ENCODE results near the gene PERCC1. TPM values are rescaled to one million over a fixed set of nuclear protein-coding genes. Genes with fewer than 3 reads are reported as not detected.

Gene PERCC1
- total RNA-seq: 1 to 10 TPM in 1 of 2 experiments, under 1 TPM in 1; 0.57 to 1.2 TPM

DNA sequence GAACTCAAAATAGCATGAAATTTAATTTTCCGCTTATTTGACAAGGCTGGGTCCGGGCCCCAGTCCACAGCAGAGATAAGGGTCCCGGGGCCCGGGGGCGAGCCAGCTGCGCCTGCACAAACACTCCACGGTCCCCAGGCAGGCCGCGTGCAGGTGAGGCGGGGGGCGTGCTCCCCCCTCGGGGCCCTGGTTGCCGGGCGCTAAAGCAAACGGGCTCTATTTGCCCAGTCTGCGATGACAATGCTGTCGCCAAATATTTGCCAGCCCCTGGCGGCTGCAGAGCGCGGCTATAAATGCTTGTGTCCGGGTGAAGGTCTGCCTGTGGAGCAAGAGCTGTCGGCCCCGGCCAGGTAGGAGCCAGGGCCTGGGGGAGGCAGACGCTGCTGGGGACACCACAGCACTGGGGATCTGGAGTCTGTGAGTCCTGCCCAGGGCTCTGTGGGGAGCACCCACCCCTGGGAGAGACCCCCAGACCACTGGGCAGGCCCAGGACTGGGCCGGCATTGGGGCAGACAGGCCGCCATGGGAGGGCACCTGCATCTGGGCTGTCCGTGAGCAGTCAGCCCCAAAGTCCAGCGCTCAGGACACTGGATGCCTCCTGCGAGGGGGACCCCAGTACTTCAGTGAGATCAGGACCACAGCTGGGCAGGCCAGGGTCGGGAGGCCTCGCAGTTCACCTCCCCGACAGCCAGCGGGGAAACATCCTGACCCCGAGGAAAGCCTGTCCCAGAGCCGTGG lies at the start of gene PERCC1:
Gene PERCC1, plus strand, starts transcription at position 320 of the 738 bp plus-strand sequence. CDS start 1,516 bp downstream, outside the sequence.
- no peak for DNase-seq
- Mint-ChIP-seq H3K9me3 (no peaks in the 10 kb centered on the region), H3K27ac (peak within 1 kb of the TSS; percentile 85), H3K36me3 (no peaks in the 10 kb centered on the region), H3K4me3 (peak within 1 kb of the TSS; percentile 71), H3K27me3 (no peaks in the 10 kb centered on the region), H3K4me1 (no peaks in the 10 kb centered on the region)
- POLR2A ChIA-PET: interaction anchor here (3.0 kb wide), 1 partner anchor 10 kb away, joined by 18 read pairs; the partner anchor contains the start of gene UQCC4
- ATAC-seq (ENCODE audit: low read depth): no peak

DNA sequence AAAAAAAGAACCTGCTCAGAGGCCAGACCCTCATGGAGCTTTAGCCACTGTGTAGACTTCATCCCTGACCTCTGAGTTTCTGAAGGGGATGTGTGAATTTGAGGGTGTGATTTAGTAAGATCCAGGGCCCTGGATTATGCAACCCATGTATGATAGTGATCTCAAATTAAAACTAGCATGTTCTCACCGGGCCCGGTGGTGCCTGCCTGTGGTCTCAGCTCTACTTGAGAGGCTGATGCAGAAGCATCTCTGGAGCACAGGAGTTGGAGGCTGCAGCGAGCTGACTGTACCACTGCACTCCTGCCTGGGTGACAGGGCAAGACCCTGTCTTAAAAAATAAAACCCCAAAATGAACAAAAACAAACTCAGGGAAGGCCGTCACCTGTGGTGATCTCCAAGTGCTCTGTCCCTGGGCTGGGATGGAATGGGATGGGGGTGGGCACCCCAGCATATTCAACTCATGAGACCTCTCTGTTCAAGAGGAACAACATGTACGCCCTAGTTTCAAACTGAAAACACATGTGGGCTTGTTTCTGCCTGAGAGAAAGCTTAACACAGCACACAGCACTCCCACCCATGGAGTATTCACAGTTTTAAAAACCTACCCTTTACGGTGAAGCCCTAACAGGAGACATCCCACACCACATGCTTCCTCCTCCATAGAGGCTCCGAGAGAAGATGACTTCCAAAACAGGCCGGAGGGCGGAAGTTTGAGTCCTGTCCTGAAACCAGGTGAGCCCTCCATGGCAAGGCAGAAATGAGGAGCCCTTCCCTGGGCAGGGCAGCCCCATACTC lies 49.1 kb upstream of the PERCC1 start:
- POLR2A ChIA-PET: interaction anchor here (1.1 kb wide), 1 partner anchor 39 kb away, joined by 3 read pairs; the partner anchor contains the start of gene UQCC4
- no peak for ATAC-seq (ENCODE audit: low read depth)
- DNase-seq: no peak
- H3K36me3 Mint-ChIP-seq: peaks cover 6% of the 10 kb centered on the region
- H3K4me3 Mint-ChIP-seq: no peak overlapping the region
- H3K4me1 Mint-ChIP-seq: peaks cover 13% of the 10 kb centered on the region
- H3K27ac Mint-ChIP-seq: no peak overlapping the region
- no peaks in the 10 kb centered on the region for H3K9me3 Mint-ChIP-seq
- no peaks in the 10 kb centered on the region for H3K27me3 Mint-ChIP-seq

DNA sequence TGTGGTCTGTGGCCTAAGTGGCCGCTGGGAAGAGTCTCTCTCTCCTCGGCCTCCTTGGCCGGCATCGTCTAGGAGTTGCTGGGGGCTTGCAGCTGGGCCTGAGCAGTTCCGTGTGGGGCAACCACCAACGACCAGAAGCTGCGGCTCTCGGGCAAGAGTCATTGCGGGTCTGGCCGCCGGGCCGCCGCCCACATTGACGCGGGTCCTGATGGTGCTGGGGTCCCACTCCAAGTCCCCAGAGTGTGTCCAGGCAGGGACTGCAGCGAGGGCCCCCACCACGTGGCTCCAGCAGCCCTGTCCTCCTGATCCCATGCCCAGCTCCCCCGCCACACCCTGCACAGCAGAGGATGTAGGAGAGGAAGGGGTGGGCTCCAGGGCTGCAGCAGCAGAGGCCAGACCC lies 47.3 kb upstream of the PERCC1 start:
- POLR2A ChIA-PET: no interaction called here
- ATAC-seq (ENCODE audit: low read depth): no peak
- Mint-ChIP-seq H3K27ac (no peak overlapping the region), H3K4me3 (no peak overlapping the region), H3K36me3 (peaks cover 6% of the 10 kb centered on the region), H3K9me3 (no peaks in the 10 kb centered on the region), H3K4me1 (peaks cover 6% of the 10 kb centered on the region), H3K27me3 (no peaks in the 10 kb centered on the region)
- DNase-seq: no peak

DNA sequence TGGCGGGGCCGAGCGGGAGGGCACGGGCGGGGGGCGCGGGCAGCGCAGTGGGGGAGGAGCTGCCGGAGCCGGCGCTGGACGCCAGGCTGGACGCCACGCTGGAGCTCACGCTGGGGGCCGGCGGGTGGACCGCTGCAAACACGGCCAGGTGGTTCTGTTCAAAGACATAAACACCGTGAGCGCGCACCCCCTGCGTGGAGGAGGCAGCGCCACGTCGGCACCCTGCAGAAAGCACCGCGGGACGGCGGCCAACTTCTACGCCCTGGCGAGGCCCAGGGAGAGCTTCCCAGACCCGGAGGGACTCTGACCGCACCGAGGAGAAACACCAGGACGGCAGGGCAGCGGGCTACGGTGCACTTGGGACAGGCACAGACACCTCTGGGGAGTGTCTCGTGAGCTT lies 45.6 kb upstream of the PERCC1 start:
- Mint-ChIP-seq H3K36me3 (peaks cover 7% of the 10 kb centered on the region), H3K27me3 (no peaks in the 10 kb centered on the region), H3K9me3 (no peaks in the 10 kb centered on the region), H3K4me1 (no peaks in the 10 kb centered on the region), H3K4me3 (no peak overlapping the region), H3K27ac (no peak overlapping the region)
- no peak for DNase-seq
- POLR2A ChIA-PET: no interaction called here
- ATAC-seq (ENCODE audit: low read depth): no peak

DNA sequence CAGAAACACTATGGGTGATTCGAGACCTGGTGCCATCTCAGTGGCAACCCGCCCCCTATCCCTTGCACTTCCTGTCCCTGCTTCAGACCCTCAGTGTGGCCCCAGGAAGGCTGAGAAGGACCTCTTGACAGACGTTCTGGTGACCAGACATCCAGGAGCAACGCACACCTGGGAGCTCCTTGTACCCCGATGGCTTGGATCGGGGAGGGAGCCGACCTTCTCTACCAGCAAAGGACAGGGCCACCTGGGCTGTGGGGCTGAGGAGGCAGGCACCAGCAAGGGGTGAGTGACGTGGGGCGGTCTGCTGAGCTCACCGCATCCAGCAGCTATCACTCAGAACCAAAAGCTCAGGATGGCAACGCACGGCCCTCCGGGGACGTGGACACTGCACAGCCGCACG lies 43.5 kb upstream of the PERCC1 start:
- ATAC-seq (ENCODE audit: low read depth): no peak
- no peak for DNase-seq
- Mint-ChIP-seq H3K27me3 (no peaks in the 10 kb centered on the region), H3K36me3 (peaks cover 7% of the 10 kb centered on the region), H3K4me3 (no peak overlapping the region), H3K4me1 (peaks cover 2% of the 10 kb centered on the region), H3K9me3 (no peaks in the 10 kb centered on the region), H3K27ac (no peak overlapping the region)
- POLR2A ChIA-PET: no interaction called here

DNA sequence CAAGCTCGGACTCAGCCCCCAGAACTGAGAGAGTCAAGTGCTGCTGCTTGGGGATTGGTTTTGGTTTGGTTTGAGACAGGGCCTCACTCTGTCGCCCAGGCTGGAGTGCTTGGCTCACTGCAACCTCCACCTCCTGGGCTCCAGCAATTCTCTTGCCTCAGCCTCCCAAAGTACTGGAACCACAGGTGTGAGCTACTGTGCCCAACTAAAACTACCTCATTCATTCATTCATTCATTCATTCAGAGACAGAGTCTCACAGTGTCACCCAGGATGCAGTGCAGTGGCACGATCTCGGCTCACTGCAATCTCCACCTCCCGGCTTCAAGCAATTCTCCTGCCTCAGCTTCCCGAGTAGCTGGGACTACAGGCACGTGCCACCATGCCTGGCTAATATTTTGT lies 41.1 kb upstream of the PERCC1 start:
- no peaks in the 10 kb centered on the region for H3K9me3 Mint-ChIP-seq
- peaks cover 2% of the 10 kb centered on the region for H3K4me1 Mint-ChIP-seq
- no peak overlapping the region for H3K27ac Mint-ChIP-seq
- H3K36me3 Mint-ChIP-seq: peaks cover 7% of the 10 kb centered on the region
- ATAC-seq (ENCODE audit: low read depth) (no peak), DNase-seq (no peak)
- no peak overlapping the region for H3K4me3 Mint-ChIP-seq
- POLR2A ChIA-PET: no interaction called here
- no peaks in the 10 kb centered on the region for H3K27me3 Mint-ChIP-seq

DNA sequence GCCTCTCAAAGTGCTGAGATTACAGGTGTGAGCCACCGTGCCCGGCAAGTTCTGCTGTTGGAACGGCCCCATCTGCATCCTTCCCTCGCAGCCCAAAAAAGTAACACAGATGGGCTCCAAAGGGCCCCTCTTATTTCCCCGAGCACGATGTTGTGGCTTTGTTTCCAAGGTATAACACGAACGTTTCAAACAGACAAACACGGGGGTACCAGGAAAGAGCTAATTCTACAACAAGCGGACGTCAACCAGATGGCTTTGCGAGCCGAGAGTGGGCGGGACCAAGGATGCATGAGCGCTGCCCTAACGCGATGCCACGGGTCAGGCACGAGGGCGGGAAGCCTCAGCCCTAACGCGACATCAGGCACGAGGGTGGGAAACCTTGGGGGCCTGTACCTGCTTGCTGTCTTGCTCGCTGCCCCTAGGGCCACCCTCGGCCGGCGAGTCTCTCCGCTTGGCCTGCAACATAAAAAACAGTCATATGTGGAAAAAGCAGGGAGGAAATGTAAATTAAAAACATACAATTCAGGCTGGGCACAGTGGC lies 40.6 kb upstream of the PERCC1 start:
- Mint-ChIP-seq H3K9me3 (no peaks in the 10 kb centered on the region), H3K36me3 (peaks cover 4% of the 10 kb centered on the region), H3K27ac (no peak overlapping the region), H3K27me3 (no peaks in the 10 kb centered on the region), H3K4me1 (peaks cover 2% of the 10 kb centered on the region), H3K4me3 (no peak overlapping the region)
- ATAC-seq (ENCODE audit: low read depth) (no peak), DNase-seq (no peak)
- POLR2A ChIA-PET: no interaction called here

DNA sequence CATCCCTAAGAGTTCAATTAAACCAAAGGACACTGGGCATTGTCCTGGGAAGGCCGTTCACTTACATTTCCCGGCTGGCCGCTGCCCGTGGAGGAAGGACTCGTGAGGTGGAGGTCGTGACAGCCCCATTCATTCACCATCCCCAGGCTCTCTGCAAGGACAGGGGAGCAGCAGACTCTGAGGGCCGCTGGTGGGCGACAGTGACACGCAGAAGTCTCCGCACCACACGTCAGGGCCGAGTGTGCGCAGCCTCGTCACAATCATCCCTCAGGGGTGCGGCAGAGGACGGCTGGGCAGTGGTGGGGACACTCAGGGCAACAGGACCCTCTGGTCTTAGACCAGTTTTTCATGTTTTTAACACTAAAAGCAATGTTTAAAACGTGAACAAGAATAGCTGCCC lies 38.1 kb upstream of the PERCC1 start:
- H3K9me3 Mint-ChIP-seq: no peaks in the 10 kb centered on the region
- ATAC-seq (ENCODE audit: low read depth): no peak
- no peak overlapping the region for H3K27ac Mint-ChIP-seq

DNA sequence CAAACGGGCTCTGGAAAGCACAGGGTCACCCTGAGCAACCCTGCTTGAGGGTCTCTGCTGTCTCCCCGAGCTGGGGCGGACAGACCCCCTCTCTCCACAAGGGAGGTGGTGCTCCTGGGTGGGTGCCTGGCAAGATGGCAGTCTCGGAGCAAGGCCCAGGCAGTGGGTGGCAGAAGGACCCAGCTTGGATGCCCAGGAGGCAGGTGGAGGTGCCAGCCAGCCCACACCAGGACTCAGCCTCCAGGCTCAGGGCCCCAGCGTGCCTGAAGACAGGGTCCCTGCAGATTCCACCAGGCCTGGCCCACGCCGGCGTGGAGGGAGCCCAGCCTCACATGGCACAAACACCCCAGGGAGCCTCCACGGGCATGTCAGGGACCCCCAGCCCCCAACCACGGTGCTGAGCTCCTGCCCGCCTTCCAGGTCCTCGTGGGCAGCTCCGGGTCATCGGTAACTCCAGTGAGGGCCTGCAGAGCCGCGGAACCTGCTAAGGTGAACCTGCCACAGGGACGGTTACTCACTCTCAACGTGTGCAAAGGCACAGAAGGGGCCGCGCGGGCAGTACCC lies 37.2 kb upstream of the PERCC1 start:
- no peaks in the 10 kb centered on the region for H3K27me3 Mint-ChIP-seq
- no peak overlapping the region for H3K4me3 Mint-ChIP-seq
- DNase-seq (no peak), ATAC-seq (ENCODE audit: low read depth) (no peak)
- POLR2A ChIA-PET: no interaction called here
- peaks cover 4% of the 10 kb centered on the region for H3K36me3 Mint-ChIP-seq
- no peaks in the 10 kb centered on the region for H3K9me3 Mint-ChIP-seq
- H3K4me1 Mint-ChIP-seq: peaks cover 2% of the 10 kb centered on the region
- H3K27ac Mint-ChIP-seq: no peak overlapping the region

More for the DNA sequence above, 38.1 kb upstream of the PERCC1 start:
- H3K27me3 Mint-ChIP-seq: no peaks in the 10 kb centered on the region
- no peak overlapping the region for H3K4me3 Mint-ChIP-seq
- peaks cover 2% of the 10 kb centered on the region for H3K4me1 Mint-ChIP-seq
- POLR2A ChIA-PET: no interaction called here
- no peak for DNase-seq
- H3K36me3 Mint-ChIP-seq: peaks cover 4% of the 10 kb centered on the region

DNA sequence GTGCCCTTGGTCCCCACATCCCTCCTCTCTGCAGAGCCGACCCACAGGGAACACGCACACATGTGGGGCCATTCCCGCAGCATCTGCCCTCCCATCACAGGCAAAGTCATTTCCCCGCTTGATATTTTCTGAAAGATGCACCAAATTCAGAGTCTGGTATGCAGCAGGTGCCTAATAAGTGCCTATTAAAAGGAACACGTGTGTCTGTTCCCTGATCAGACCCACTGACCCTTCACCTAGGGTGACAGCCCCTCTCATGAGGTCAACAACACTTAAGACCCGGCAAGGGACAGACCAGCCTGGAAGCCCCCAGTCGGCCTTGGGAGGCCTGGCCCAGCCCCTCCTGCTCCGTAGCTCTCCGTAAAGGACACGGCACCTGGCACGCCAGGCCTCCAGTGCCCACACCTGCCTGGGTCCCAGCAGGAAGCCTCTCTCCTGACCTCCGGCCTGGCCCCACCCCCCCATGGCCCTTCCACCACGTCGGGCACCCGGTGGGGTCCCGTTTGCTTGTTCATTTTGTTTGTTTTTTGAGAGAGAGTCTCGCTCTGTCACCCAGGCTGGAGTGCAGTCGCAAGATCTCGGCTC lies 36.4 kb upstream of the PERCC1 start:
- Mint-ChIP-seq H3K36me3 (peaks cover 4% of the 10 kb centered on the region), H3K4me3 (no peak overlapping the region), H3K4me1 (peaks cover 2% of the 10 kb centered on the region), H3K27ac (no peak overlapping the region), H3K9me3 (no peaks in the 10 kb centered on the region), H3K27me3 (no peaks in the 10 kb centered on the region)
- POLR2A ChIA-PET: no interaction called here
- no peak for DNase-seq
- ATAC-seq (ENCODE audit: low read depth): no peak

DNA sequence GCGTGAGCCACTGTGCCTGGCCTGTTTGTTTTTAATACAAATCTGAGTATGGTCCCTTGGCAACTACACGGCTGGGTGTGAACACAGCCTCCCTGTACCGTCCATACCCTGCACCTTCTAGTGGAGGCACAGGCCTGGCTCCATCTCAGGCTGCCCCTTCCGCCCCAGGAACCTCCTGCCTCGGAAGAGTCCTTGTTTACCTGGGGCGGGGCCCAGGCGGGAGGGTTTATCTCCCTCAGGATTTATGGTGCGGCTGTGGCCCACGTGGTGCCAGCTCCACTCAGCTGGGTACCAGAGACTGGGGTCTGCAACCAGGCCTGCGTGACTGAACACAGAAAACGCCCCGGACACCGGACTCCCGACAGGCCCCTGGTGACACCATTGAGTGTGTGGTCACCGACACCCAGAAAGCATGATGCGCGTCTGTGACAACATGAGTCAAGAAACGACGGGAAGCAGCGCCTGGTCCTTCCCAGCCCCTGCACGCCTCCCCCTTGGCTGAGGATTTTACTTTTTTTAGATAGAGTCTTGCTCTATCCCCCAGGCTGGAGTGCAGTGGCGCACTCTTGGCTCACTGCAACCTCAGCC lies 35.3 kb upstream of the PERCC1 start:
- no peak overlapping the region for H3K27ac Mint-ChIP-seq
- no peak overlapping the region for H3K4me3 Mint-ChIP-seq
- peaks cover 2% of the 10 kb centered on the region for H3K36me3 Mint-ChIP-seq
- no peak for DNase-seq
- no peak for ATAC-seq (ENCODE audit: low read depth)
- no peaks in the 10 kb centered on the region for H3K9me3 Mint-ChIP-seq
- no peaks in the 10 kb centered on the region for H3K27me3 Mint-ChIP-seq
- POLR2A ChIA-PET: no interaction called here
- peaks cover 2% of the 10 kb centered on the region for H3K4me1 Mint-ChIP-seq

DNA sequence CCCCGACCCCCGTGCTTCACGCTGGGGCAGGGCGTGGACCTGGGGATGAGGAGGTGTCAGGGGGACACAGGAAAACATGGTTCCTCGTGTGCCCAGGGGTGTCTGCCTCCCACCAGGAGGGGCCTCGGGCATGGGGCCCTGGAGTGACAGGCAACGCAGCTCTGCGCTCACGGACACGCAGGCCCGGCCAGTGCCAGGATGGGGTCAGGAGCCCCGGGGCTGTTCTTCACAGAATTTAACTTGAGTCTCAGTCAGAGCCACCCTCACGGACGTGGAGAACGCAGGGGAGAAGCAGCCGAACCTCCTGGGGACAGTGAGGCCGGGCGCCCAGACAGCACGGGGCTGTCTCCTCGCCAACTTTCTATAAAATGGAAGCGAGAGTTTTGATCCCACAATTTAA lies 33.1 kb upstream of the PERCC1 start:
- H3K4me1 Mint-ChIP-seq: no peaks in the 10 kb centered on the region
- no peak for ATAC-seq (ENCODE audit: low read depth)
- no peak overlapping the region for H3K27ac Mint-ChIP-seq
- H3K27me3 Mint-ChIP-seq: no peaks in the 10 kb centered on the region
- H3K36me3 Mint-ChIP-seq: no peaks in the 10 kb centered on the region
- no peak overlapping the region for H3K4me3 Mint-ChIP-seq
- no peak for DNase-seq
- POLR2A ChIA-PET: no interaction called here
- no peaks in the 10 kb centered on the region for H3K9me3 Mint-ChIP-seq

DNA sequence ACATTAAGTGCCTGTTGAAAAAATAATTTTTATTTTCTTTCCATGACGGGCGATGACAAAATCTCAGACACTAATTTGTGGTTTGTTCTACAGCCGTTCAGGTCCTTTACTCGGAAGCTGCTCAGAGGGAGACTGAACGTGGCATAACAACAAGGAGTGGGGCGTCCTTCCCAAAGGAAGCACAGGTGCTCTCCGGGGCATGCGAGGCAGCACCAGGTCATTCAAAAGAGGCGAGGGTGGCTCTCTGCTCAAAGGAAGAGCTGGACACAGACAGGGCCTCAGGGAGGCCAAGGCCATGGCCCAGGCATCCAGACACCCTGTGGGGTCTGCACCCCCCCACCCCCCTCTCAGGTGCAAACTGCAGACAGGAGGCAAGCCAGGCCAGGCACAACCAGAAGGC lies 32.5 kb upstream of the PERCC1 start:
- ATAC-seq (ENCODE audit: low read depth) (no peak), DNase-seq (no peak)
- H3K4me1 Mint-ChIP-seq: no peaks in the 10 kb centered on the region
- no peak overlapping the region for H3K4me3 Mint-ChIP-seq
- POLR2A ChIA-PET: no interaction called here
- H3K27me3 Mint-ChIP-seq: no peaks in the 10 kb centered on the region
- H3K36me3 Mint-ChIP-seq: peaks cover under 1% of the 10 kb centered on the region
- H3K27ac Mint-ChIP-seq: no peak overlapping the region
- no peaks in the 10 kb centered on the region for H3K9me3 Mint-ChIP-seq

Data from activated naive CD8-positive, alpha-beta T cell treated with anti-CD3 and anti-CD28 coated beads, Interleukin-2, amount 10 ng/mL, durations not matched to agents 7 days and 5 days (primary cell).